CMK (cell line): ENCODE measurements around the gene UTP11.

Experiments
- DNase-seq: peaks from one replicate; pipeline ENCODE4 v3.0.0-alpha.2; 2010; ENCODE audit warnings: low read depth

The UTP11 gene

DNA sequence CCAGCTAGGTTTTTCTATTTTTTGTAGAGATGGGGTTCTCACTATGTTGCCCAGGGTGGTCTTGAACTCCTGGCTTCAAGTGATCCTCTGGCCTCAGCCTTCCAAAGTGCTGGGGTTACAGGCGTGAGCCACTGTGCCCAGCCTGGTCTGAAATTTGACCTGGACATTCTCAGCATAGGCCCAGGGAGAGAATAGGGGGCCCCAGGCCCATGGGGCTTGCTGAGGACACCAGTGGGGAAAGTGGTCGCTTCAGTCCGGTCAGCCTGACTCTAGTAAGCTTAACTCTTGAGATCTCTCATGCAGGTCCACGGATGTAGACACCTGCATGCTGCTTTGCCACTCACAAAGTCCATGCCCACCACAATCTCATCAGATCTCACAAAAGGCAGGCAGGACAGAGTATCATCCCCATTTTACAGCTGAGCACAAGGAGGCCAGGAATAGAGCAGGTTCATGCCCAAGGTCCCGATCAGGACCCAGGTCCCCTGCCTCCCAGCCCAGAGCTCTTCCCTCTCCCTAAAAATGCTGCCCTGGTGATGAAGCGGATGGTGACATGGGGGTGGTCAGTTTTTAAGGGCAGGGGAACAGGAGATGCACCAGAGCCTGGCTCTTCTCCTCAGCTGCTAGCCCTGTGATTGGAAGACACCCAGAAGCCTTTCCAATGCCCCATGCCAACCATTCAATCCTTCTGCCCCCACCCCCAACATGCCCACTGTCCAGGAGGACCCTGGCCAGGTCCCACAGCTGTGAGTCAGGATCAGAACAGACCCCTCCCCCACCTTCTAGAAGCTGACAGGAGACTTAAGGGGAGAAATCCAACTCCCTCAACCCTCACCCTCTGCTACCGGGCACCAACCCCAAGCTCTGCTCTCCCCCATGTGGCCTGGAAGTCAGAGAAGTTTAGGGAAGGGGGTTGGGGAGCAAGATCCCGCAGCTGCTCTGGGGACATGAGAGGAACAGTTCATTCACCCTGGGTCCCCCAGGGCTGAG is 9.0 kb upstream of the UTP11 start:
- DNase-seq = no peak

DNA sequence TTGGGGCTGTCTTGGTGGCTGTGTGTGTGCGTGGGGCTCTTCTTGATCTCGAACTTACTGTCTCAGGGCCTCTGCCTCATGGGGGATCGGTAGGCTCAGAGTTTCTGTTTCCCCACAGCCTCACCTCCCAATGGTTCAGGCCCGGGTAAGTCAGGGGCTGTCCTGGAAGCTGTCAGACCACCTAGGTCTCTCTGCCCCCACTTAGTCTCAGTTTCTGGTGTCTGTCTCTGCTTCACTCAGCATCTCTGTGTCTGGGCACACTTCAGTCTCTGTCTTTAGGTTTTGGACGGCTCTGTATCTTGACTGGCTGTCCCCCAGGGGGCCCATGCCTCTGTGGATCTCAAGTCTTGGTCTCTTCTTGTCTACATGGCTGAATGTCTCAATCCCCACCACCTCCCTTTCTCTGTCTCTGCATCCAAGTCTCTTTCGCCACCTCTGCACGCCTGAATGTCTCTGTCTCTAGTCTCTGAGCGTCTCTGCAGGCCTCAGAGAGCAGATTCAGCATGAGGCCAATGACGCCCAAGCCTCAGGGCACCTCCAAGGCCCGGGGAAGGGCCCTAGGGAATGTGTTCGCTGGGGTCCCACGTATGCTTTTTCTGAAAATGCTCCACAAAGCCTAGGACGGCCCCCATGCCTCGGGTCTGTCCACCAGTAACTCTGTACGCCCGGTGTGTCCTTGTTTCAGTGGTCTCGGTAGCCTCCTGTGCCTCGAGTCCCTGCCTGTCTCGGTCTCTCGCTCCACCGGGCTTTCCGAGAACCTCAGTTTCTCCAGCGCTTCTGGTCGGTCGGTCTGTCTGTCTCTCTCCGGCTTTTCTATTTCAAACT is 8.0 kb upstream of the UTP11 start:
- DNase-seq = no peak

- peak; percentile 81 for DNase-seq
These were observed 7.1 kb upstream of the UTP11 start, which contains the start of gene FHL3 for GRCh38 chr1:38005195-38006007. TSS of gene FHL3 (minus strand) at chr1:38005514. CDS start at chr1:37999412, 6,102 bp downstream.

DNA sequence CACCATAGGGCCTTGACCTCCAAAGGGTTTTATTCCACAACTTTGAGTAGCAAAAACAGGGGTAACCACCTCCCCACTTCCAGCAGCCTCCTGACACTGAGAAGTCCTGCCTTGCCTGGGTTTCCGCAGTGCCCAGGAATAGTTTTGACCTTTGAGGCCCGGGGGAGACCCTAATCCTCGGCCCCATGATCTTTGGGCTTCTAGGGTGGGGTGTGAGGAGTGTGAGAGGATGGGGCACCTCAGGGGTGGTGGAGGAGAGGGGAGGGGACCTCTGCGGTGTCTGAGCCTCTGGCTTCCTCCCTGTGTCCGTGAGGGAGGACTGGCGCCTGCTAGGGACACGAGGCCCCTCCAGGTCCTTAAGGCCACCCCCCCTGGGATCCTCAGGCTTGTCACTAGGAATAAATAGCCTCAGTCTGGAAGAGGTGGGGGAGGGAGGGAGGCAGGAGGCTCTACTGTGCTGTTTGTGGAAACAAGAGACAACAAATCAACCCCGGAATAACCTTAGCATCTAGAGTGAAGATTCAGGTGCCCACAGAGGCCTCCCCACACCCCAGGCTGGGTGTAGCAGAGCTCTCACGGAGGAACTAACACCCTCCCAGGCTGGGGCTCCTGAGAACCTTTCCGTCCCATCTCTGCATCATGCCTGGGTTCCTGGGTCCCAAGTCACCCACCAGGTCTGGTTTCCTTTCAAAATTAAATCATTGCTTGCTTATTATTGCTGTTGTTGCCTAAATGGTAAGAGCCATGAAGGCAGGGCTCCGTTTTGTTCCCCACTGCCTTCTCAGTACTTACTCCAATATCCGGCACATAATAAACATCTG is 6.3 kb upstream of the UTP11 start:
- no peak for DNase-seq

DNA sequence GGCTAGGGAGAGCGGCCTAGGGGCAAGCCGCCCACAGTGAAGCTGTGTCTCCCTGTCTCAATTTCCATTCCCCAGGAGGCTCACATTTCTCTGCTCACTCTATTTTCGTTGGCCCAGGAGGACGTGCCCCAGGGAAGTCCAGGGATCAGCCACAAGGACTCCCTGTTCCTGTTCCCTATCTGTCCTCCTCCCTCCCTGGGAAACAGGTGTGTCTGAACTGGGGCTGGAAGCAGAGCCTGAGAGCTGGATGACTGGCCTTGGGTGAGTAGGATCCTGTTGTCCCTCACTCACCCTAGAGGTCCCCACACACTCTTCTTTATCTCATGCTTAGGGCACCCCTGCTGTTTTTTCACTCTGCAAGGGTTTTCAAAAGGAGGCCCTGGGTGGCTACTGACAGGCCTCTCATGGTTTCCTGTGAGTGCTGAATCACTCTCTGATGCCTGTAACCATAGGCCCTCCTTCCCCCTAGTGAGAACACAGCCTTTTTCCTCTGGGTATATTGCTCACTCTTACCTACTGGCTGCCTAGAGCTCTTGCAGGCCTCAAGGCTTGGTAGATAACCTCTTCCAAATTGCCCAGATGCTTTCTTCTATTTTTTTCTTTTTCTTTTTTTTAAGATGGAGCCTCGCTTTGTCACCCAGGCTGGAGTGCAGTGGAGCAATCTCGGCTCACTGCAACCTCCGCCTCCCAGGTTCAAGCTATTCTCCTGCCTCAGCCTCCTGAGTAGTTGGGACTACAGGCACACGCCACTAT is 3.3 kb upstream of the UTP11 start:
- DNase-seq = peak; percentile 76

GRCh38 chr1:38009841-38010180 is 2.7 kb upstream of the UTP11 start:
- DNase-seq = no peak

- DNase-seq = no peak
These were observed 691 bp downstream of the UTP11 start for GRCh38 chr1:38013227-38013622.

- DNase-seq = no peak
These were observed 1.6 kb downstream of the UTP11 start for GRCh38 chr1:38014171-38014570.

DNA sequence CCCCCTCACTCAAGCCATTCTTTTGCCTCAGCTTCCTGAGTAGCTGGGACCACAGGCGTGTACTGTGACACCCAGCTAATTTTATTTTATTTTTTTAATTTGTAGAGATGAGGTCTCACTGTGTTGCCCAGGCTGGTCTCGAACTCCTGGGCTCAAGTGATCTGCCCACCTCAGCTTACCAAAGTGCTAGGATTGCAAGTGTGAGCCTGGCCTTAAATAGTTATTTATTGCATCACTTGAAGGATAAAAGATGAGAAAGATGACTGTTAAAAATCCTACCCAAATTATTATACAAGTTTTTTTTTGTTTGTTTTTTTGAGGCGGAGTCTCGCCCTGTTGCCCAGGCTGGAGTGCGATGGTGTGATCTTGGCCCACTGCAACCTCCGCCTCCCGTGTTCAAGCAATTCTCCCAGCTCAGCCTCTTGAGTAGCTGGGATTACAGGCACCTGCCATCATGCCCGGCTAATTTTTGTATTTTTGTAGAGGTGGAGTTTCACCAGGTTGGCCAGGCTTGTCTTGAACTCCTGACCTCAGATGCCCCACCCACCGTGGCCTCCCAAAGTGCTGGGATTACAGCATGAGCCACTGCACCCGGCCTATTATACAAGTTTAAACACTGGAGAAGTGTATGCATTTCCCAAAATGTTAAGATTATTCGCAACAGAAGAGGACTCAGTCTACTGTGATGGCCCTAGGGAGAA is 2.3 kb downstream of the UTP11 start:
- DNase-seq = no peak

DNA sequence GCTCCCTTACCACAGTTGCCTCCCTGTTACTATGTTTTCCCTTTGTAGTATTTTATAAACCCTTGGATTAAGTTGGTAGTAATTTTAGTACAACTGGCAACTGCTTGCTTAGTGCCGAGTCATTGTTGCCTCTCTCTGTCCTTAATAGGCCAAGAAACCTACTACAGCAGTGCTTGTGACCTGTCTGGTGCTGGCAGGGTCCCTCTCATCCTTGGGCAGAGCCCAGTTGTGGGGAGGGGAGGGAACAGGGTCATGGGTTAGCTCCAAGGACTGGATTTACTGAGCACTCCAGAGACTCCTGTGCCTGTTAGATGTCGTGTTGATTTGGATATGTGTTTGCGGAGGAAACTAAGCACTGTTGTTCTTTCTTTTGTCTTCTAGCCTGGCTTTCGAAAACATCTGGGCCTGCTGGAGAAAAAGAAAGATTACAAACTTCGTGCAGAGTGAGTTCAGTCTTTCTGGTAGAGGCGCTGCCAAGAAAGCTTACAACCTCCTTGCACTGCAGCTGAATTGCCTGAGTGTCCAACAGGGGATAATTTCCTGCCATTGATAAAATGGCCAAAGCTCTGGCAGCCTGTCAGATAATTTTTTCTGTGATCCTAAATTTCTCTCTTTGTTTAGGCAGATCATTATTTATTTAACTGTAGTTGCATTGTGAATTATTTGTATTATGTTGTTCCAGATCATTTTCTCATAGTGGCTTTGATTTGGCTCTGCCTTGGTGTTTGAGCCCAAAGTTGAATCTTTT is 3.6 kb downstream of the UTP11 start:
- no peak for DNase-seq

DNA sequence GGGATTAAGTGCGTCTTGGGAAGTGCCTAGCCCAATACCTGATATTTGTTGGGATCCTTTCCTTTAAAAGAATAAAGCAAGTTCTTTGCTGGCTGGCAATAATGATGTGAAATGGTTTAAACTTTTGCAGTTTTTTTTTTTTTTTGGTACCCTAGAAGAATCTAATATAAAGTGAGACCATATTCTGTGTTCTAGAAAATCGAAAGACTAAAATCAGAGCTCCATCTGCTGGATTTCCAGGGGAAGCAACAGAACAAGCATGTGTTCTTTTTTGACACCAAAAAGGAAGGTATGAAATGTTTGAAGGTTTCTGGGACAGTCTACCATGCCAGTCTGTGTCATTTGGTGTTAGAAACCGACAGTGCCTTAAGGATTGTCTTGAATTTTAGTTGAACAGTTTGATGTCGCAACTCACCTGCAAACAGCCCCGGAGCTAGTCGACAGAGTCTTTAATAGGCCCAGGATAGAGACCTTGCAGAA is 6.4 kb downstream of the UTP11 start:
- no peak for DNase-seq

DNA sequence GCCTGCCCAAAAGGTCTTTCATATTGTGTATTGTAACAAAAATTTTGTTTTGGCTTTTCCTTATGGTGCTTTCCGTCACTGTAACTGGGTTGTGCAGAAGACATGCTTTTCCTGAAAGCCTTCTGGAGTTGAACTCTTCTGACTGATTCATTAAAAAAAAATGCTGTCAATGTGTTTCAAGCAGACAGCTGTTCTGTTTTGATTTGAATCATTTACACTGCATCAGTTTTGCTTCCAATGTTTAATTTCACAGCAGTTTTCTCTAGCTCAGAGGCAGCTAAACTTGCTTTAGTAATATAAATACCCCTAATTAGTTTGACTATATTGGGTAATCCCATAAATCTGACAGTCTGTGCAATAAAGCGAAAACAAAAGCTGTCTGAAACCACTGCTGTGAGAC is 7.9 kb downstream of the UTP11 start:
- no peak for DNase-seq

DNA sequence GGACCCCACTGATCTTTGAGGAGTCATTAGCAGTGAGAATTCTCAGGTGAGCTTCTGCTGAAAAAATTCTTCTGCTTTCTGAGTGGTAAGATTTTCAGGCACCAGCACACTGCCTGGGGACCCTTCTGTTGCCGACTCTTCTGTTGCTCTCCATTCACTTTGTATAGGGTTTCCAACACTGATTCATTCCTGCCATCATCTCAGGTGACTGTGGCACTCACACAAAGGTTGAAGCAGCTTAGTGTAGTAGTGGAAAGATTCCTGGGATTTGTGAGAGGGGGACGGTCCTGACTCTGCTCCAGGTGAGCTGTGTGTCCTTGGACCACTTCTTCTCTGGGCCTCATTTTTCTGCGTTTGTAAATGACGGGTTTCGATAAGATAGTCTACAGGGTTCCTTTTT is 9.4 kb downstream of the UTP11 start:
- DNase-seq = no peak

DNA sequence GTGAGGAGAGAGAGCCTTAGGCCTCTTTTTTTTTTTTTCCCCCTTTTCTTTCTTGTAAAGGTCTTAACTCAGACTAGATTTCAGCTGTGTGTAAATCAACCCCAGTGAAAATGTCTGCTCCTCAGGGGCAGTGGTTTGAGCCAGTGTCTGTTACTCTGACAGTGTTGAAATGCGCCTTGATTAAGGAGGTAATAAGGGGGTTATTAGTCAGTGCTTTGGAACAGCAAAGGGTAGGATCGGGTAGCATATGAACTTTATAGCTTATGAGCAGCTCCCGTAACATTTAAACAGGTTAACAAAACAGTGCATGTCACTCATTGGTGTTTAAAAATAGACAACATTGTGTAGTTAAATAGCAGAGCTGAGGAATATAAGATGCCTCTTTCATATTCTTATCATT is 10.3 kb downstream of the UTP11 start:
- DNase-seq = no peak

- DNase-seq = no peak
These were observed 12.7 kb downstream of the UTP11 start for GRCh38 chr1:38025233-38025632.

DNA sequence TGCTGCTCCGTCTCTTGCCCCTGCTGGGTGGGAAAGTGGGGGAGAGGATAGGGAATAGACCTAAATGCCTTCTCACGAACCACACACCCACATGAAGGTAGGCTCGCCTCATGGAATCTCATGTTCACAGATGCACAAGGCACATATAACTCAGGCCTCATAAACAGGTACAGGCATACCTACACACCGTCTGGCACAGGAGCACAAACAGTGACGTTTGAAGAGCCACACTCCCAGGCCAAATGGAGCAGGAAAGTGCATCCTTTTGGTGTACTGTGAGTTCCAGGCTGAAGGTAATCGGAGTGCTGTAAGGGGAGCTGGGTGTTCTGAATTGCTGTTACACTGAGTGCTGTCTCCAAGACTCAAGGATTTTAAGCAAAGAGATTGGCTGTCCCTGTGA is 13.1 kb downstream of the UTP11 start:
- no peak for DNase-seq

DNA sequence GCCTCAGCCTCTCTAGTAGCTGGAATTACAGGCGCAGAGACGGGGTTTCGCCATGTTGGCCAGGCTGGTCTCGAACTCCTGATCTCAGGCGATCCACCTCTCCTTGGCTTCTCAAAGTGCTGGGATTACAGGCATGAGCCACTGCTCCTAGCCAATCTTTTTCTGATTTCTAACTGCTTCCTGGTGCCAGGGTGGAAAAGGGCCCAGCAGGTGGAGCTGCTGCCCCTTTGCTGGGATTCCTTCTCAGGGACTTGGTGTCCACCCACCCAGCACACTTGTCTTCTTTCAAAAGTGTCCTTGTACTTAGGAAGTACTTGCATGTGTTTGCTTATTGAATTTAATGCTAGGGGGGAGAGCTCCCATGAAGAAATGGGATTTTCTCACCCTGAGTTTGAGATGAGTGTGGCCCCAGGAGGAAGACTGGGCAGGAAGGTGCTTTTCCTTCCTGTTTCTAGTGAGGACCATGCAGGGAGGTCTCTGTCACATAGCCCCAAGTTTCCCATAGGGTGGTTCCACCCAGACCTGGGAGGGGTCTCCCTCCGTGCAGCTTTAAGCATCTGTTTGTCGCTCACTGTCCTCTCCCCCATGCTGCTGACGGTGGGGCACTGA is 14.2 kb downstream of the UTP11 start:
- DNase-seq = no peak
